Activated effector memory CD4-positive, alpha-beta T cell treated with anti-CD3 and anti-CD28 coated beads, Interleukin-2, amount 50 U/mL, for 16 hours (primary cell): ENCODE data around the gene BPIFB1.

Experiments used
- DNase-seq: peaks from one replicate; pipeline ENCODE4 v3.0.0-alpha.2; 2020

BPIFB1 gene

DNA sequence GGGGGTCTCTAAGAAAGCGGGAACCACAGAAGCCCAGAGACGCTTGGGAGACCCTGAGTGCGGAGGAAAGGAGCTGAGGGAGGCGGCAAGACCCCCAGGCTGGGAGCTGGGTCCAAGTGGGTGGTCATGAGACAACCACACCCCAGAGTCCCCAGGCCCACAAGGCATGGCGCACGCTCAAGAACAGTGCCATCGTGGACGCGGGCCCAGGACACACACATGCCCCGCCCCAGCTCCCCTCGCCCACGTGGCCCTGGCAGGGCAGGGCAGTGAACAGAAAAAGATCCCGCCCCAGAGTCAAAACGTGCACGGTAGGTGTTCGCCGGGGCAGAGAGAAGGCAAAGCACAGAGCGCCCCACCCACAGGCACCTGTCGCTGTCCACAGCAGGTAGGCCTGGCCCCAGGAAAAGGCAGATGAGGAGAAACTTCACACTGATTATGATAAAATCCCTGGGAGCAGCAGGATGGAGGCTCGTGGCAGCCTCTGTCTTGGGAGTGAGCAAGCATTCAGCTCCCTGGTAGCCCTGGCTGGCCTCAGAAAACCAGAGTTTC is 50.0 kb downstream of the BPIFB1 start:
- DNase-seq: no peak

DNA sequence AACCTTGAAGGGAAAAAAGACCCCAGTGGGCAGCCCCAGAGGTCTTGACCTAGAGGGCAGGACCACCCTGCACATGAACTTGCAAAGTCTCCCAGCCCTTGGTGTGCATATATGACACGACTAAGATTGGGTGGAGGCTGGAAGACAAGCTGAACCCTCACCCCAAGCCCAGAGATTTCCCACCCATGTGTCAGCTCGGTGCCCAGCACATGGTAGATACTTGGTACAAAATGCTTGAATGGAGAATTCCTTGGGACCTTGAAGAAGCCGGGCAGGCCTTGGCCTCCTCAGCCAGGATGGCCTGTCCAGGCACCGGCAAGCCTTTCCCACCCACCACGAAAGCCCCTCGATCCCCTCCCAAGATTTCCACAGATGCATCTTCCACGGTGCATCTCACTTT is 50.6 kb downstream of the BPIFB1 start:
- no peak for DNase-seq

DNA sequence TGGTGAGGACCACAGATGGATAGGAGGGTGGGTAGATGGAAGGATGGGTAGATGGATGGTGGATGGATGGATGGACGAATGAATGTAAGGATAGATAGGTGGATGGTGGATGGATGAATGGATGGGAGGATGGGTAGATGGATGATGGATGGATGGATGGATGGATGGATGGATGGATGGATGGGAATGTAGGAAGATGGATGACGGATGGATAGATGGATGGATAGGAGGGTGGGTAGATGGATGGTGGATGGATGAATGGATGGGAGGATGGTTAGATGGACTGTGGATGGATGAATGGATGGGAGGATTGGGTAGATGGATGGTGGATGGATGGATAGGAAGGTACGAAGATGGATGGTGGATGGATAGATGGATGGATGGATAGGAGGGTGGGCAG is 51.1 kb downstream of the BPIFB1 start:
- no peak for DNase-seq

DNA sequence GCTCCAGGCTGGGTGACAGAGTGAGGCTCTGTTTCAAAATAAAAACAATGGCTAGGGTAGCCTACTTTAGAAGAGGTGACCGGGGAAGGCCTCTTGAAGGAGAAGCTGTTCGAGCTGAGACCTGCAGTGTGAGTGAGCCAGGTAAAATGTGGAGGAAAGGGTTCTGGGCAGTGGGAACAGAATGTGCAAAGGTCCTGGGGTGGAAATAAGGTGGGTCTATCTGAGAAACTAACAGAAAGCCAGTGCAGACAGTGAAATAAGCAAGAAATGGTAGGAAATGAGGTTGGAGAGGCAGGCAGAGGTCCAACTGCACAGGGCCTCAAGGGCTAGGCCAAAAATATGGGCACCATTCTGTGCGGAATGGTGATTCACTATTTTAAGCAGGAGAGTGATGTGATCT is 53.4 kb downstream of the BPIFB1 start:
- DNase-seq: no peak

GRCh38 chr20:33337119-33337518 is 54.1 kb downstream of the BPIFB1 start:
- no peak for DNase-seq

DNA sequence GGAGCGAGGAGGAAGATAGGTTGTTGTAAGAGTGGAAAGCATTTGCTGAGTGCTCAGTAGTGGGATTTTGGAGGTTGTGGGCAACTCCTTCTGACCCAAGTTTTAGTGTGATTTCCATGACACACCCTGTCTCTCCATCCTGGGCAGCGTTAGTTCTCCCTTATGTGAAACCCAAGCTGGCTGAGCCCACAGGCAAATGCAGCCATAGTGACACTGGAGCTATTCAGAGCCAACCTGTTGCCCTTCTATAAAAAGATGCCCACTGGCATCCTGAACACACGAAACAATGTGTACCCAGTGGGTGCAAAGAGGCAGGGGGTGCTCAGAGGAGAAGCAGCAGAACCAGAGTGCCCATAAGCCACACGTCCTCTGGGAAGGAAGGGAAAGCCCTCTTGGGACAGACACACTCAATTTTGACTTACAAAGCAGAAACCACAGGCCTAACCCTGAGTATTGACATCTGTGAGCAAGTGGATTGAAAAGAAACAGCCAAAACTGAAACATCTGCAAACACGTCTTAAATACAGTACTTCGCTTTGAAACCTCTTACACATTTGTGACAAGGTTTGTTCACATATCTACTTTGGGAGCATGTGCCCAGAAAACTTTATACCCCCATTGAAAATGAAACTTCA is 54.6 kb downstream of the BPIFB1 start:
- no peak for DNase-seq

GRCh38 chr20:33338467-33339258 is 55.6 kb downstream of the BPIFB1 start:
- DNase-seq: no peak

DNA sequence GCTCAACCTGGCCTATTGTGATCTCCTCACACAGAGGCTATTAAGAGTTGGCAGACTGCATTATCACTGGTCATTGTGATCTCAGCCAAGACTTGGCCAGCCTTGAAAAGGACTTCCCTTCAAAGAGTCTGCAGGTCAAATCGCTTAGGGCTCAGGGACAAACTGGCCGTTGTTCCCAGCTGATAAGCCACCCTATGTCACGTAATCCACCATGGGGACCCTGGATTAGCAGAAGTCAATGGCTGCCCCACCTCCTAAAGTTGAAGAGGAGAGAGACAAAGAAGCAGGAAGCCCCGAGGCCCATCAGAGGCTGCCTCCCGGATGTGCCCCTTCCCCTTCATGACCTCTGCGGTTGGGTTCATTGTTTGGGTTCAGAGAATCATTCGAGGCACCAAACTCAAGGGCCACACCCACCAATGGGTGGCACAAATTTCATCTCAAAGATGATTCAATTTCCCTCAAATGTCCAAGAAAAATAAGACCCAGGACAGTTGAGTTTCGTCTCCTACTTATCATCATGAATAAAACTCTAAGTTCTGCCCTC is 56.6 kb downstream of the BPIFB1 start:
- DNase-seq: no peak

- DNase-seq: no peak
These were observed 60.5 kb downstream of the BPIFB1 start for GRCh38 chr20:33343521-33343920.

GRCh38 chr20:33345342-33345741 is 62.3 kb downstream of the BPIFB1 start:
- no peak for DNase-seq

DNA sequence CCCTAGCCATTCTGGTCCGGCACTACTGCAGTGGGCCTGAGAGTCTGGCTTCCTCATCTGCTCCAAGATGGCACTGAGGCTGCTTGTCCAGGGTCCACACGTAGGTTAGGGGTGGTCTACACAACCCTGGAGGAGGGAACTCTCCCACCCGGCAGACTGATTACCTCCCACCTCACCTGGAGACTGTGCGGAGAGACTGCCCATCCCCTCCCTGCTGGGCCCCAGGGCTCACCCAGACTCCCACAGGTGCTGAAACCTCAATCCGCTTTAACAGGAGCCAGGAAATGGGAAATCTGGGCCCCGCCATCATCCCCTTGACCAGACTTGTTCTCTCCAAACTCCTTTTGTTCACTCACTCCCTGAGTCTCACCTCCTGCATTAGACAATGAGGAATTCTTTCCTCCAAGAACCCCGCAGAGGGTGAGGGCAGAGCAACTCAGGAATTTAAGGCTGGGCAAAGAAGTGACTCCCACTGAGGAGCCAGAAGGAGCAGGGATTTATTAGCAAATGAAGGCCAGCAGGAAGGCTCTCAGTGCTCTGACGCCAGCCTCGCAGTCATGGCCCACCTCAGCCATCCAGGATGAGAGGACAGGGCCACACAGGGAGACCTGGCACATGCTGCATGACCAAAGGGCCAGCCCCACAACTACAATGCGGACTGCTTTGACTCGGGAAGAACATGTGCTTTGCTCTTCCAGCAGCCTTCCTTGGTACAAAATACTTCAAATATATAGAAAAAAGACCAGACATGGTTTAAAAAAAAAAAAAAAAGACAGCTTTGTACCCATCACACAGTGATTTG is 65.3 kb downstream of the BPIFB1 start:
- DNase-seq: peak; percentile 52

DNA sequence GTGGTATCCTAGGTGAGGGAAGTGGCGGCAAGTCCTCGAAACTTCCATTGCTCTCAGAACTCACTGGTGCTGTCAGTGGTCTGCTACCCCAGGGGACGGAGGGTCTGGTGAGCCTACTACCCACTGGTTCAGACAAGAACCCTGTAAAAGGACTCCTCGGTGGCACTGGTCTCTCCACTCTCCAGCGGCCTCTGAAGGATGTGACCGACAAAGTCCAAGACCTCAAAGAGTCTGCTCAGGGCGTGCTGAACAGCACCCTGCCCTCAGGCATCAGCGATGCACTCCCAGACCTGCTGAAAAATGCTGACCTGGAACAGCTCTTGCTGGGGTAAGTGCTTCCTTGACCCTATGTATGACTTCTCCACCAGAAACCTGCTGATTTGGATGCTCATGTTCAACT is 66.5 kb downstream of the BPIFB1 start:
- DNase-seq: peak; percentile 31

GRCh38 chr20:33351696-33352095 is 68.7 kb downstream of the BPIFB1 start:
- peak; percentile 39 for DNase-seq

- DNase-seq: peak; percentile 47
These were observed 69.4 kb downstream of the BPIFB1 start for GRCh38 chr20:33352258-33353012.

- peak; percentile 5 for DNase-seq
These were observed 70.0 kb downstream of the BPIFB1 start for GRCh38 chr20:33353013-33353402.
